ENCODE data around the gene LDLRAP1. TPM values are rescaled to one million over a fixed set of nuclear protein-coding genes. Genes with fewer than 3 reads are reported as not detected.
"Not testable (repeated sequence)": the region's sequence is repeated elsewhere in the genome, so short reads cannot be mapped to it uniquely, and the experiment has no call there.

The LDLRAP1 gene
- total and polyA plus RNA-seq, 8 donors: 17.0 to 28.7 (median 22.4) TPM

DNA sequence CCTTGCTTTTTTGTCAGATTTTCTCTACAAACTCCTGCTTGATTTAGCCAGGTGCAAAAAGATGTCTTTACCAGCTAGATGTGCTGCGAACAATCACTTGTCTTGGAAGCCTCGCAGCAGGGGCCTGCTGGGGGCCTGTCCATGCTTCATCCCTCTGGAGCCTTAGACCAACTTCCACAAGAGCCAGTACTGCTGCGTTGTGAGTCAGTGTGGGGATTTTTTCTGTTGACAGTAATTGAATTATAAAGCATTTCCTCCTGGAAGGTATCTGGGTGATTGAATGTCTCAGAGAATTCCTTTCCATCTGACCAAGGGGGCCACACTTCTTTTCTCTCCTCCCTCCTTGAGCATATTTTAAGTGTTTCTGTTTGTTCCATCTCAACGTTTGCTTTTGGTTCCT lies 40.4 kb upstream of the LDLRAP1 start:
- Histone ChIP-seq H3K36me3 (peaks cover 0 to 22% of the 10 kb centered on the region in 2 donors), H3K27me3 (no peaks in the 10 kb centered on the region), H3K4me1 (peaks cover 3 to 5% of the 10 kb centered on the region in 2 donors), H3K27ac (no peak overlapping the region), H3K4me3 (no peak overlapping the region), H3K9me3 (no peaks in the 10 kb centered on the region)
- ATAC-seq: no peak
- intact Hi-C loops (cut with DNase I): no loop called here
- TF ChIP-seq, protein P1, sequence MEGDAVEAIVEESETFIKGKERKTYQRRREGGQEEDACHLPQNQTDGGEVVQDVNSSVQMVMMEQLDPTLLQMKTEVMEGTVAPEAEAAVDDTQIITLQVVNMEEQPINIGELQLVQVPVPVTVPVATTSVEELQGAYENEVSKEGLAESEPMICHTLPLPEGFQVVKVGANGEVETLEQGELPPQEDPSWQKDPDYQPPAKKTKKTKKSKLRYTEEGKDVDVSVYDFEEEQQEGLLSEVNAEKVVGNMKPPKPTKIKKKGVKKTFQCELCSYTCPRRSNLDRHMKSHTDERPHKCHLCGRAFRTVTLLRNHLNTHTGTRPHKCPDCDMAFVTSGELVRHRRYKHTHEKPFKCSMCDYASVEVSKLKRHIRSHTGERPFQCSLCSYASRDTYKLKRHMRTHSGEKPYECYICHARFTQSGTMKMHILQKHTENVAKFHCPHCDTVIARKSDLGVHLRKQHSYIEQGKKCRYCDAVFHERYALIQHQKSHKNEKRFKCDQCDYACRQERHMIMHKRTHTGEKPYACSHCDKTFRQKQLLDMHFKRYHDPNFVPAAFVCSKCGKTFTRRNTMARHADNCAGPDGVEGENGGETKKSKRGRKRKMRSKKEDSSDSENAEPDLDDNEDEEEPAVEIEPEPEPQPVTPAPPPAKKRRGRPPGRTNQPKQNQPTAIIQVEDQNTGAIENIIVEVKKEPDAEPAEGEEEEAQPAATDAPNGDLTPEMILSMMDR (IDR thresholded peaks at IDR 0.05): no peak
- no peak for DNase-seq

DNA sequence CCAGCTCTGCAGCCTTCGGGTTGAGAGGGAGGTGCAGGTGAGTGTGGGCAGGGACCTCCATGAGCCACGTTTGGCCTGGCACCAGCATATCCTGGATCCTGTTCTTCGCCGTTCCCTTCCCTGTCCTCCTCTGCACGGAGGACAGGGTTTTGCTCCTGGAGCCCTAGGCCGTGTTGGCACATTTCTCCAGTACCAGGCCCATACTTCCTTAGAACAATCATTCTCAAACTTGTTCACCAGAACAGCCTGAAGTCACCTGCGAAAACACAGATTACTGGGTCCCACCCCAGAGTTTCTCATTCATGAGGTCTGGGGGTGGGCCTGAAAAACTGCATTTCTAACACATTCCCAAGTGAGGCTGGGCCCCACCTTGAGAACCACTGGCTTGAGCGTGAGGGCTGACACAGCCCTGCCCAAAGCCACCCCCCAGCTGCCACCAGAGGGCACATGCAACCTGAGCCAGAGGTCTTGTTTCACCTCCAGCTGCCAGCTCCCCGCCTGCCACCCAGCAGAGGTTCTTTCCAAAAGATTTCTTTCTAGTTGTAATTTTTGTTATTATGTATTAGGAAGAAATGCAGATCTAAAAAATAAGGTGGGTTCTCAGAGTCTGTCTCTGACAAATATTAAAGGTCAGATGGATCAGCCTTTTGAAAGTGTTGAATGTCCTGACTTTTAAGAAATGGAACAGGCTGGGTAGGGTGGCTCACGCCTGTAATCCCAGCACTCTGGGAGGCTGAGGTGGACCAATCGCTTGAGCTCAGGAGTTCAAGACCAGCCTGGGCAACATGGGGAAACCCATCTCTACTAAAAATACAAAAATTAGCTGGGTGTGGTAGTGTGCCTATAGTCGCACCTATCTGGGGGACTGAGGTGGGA lies 39.6 kb upstream of the LDLRAP1 start:
- H3K4me3 ChIP-seq: no peak overlapping the region
- H3K27ac ChIP-seq: no peak overlapping the region
- ATAC-seq (peak; percentile 91), DNase-seq (peak in 2 of 4 donors; percentile 62 to 63)
- H3K4me1 ChIP-seq: peaks cover 3 to 5% of the 10 kb centered on the region in 2 donors
- no peaks in the 10 kb centered on the region for H3K9me3 ChIP-seq
- TF ChIP-seq, protein P1 (IDR thresholded peaks at IDR 0.05): peak; percentile 45 to 46
- H3K27me3 ChIP-seq: no peaks in the 10 kb centered on the region
- H3K36me3 ChIP-seq: peaks cover 0 to 13% of the 10 kb centered on the region in 2 donors
- intact Hi-C loops (cut with DNase I): no loop called here

DNA sequence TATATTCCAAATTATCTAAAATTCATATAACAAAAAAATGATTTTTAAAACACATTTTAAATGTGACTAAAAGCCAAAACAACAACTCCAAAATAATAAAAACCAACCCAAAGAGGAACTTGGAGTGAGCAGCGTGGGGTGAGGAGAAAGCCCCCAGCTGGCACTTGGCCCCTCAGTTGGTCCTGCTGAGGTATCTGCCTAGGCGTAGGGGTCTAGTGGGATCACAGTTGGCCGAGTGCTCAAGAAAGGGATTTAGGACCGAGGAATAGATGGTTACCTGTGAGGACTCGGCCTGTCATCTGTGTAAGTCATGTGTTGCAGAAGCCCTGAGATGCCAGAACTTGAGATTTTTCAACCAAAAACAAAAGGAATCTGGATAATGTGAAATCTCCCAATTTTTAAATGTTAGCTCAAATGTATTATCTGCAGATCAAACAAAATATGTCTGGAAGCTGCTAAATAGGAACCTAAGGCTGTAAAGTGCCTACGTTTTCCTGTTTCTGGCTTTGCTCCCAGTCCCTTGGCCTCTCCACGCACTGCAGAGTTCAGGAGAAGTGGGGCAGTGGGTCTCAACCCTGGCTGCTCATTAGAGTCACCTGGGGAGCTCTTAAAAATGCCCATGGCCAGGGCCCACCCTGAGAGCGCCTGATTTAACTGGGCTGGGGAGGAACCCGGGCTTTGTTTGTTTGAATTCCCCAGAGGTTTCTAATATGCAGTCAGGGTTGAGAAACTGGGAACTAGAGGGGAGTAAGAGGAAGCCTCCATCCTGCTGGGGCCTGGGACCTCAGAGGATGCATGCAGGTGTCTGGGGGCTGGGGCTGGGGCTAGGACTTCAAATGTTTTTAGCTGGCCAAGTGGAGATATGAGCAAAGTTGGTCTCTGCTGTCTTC lies 38.5 kb upstream of the LDLRAP1 start:
- peak; percentile 32 for ATAC-seq
- peaks cover 0 to 8% of the 10 kb centered on the region in 2 donors for H3K36me3 ChIP-seq
- no peak overlapping the region for H3K27ac ChIP-seq
- no peak overlapping the region for H3K4me3 ChIP-seq
- no peak for DNase-seq
- TF ChIP-seq, protein P1 (IDR thresholded peaks at IDR 0.05): no peak
- no peaks in the 10 kb centered on the region for H3K9me3 ChIP-seq
- peaks cover 3 to 5% of the 10 kb centered on the region in 2 donors for H3K4me1 ChIP-seq
- H3K27me3 ChIP-seq: no peaks in the 10 kb centered on the region
- intact Hi-C loops (cut with DNase I): no loop called here

DNA sequence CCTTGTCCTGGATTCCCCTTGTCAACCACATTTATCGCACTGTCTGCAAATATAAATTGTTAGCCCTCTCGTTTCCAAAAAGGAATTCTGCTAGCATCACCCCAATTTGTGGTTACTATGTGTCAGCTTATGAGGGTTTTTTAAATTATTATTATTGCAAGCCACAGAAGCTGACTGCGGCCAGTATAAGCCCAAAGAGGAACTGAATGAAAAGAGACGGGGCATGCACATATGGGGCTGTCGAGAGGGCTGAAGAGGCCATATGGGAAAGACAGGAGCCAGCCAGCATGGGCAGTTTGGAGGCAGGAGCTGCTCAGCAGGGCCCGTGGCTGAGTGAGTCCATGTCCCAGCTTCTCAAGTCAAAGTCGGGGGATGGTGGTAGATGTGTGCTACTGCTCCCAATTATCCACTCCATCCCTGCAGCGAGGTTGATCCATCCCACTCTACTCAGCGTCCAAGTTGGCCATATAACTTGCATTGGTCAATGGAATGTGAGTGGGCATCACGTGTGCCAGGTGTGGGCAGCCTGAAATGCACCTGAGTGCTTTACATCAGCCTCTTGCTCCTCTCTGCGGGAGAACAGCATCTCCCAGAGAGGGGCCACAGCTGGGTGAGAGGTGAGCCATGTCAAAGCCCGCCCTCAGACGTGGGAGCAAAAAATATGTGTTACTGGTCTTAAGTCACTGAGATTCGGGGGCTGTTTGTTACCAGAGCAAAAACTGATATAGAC lies 37.6 kb upstream of the LDLRAP1 start:
- DNase-seq (no peak), ATAC-seq (peak; percentile 37)
- TF ChIP-seq, protein P1 (IDR thresholded peaks at IDR 0.05): no peak
- Histone ChIP-seq H3K27me3 (no peaks in the 10 kb centered on the region), H3K4me3 (no peak overlapping the region), H3K4me1 (peaks cover 3 to 5% of the 10 kb centered on the region in 2 donors), H3K36me3 (peaks cover 0 to 8% of the 10 kb centered on the region in 2 donors), H3K27ac (no peak overlapping the region), H3K9me3 (no peaks in the 10 kb centered on the region)
- intact Hi-C loops (cut with DNase I): no loop called here

DNA sequence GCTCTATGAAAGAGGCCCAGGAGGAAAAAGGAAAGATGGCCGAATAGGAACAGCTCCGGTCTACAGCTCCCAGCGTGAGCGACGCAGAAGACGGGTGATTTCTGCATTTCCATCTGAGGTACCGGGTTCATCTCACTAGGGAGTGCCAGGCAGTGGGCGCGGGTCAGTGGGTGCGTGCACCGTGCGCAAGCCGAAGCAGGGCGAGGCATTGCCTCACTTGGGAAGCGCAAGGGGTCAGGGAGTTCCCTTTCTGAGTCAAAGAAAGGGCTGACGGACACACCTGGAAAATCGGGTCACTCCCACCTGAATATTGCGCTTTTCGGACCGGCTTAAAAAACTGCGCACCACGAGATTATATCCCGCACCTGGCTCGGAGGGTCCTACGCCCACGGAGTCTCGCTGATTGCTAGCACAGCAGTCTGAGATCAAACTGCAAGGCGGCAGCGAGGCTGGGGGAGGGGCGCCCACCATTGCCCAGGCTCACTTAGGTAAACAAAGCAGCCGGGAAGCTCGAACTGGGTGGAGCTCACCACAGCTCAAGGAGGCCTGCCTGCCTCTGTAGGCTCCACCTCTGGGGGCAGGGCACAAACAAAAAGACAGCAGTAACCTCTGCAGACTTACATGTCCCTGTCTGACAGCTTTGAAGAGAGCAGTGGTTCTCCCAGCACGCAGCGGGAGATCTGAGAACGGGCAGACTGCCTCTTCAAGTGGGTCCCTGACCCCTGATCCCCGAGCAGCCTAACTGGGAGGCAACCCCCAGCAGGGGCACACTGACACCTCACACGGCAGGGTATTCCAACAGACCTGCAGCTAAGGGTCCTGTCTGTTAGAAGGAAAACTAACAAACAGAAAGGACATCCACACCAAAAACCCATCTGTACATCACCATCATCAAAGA lies 36.6 kb upstream of the LDLRAP1 start:
- H3K4me3 ChIP-seq; H3K27ac ChIP-seq; DNase-seq; H3K27me3 ChIP-seq; H3K9me3 ChIP-seq; H3K4me1 ChIP-seq; H3K36me3 ChIP-seq; intact Hi-C loops (cut with DNase I): not testable (repeated sequence)
- peak; percentile 27 for ATAC-seq

Data from left lung (tissue), 10 donors.